Measurements from ENCODE around the gene PRR36. TPM values are rescaled to one million over a fixed set of nuclear protein-coding genes. Genes with fewer than 3 reads are reported as not detected.

PRR36 gene
- total RNA-seq, 2 experiments from 2014 or later = 0.17 TPM; not detected in 1

DNA sequence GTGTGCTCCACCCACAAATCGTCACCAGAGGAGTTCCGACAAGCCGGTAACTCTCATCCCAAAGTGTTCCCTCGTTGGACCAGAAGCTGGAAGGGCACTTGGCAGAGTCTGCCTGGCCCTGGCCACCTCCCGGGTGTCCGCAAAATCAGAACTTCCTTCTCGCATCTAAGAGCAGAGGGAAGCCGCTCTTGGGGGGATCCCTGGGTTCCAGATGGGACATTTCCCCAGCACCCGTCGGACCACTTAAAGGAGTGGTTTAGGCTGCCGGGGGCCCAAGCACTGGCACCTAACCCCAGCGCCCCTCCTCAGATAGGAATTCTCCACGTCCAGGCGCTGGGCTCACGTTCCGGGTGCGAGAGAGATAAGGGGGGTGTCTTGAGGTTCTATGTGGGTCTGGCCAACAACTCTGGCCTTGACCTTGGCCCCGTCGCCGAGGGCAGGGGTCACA, 28.6 kb upstream of the PRR36 start:
- TSS peak; percentile 82 for BruUV-seq (replicated peaks)
- ChIA-PET CTCF (ENCODE audit: unreplicated experiment) (no interaction called here), POLR2A (interaction anchor here (0.8 kb wide), 1 partner anchor 10 kb away, joined by 3 read pairs; no protein-coding TSS in a partner anchor)
- H4K20me1 ChIP-seq (ENCODE audit: insufficient read depth, low read length) = 0 out of 2 replicates have a peak, but pooled peaks cover 9% of the 10 kb centered on the region
- peak overlapping the region; percentile 74 for H3K4me3 ChIP-seq (ENCODE audit: low read depth, low read length, poor library complexity, severe bottlenecking)
- H3K79me2 ChIP-seq (ENCODE audit: insufficient read depth, low read depth, low read length) = peaks cover 22% of the 10 kb centered on the region
- peaks cover 13% of the 10 kb centered on the region; the same call in 1 of the 2 replicates for H3K36me3 ChIP-seq (ENCODE audit: insufficient read depth, low read length)
- intact Hi-C loops (cut with micrococcal nuclease; ENCODE audit: unreplicated experiment) = no loop called here
- peak overlapping the region; percentile 6 for H3K27ac ChIP-seq (ENCODE audit: low read depth, low read length, poor library complexity, severe bottlenecking)
- no peaks in the 10 kb centered on the region for H3K9me3 ChIP-seq (ENCODE audit: low read length)
- peak overlapping the region; percentile 75; the same call in 1 of the 2 replicates for H2AFZ ChIP-seq (ENCODE audit: low read length)
- DNase-seq (ENCODE audit: low spot score) = no peak
- H3K4me2 ChIP-seq (ENCODE audit: low read length) = peak overlapping the region; percentile 100
- H3K9me2 ChIP-seq (ENCODE audit: insufficient read depth, low read length) = no peaks in the 10 kb centered on the region
- TF ChIP-seq CTCF (conservative IDR thresholded peaks at IDR 0.05; ENCODE audit: low read length) (no peak), EZH2phosphoT487 (IDR thresholded peaks at IDR 0.05; ENCODE audit: borderline replicate concordance, low read depth, low read length) (no peak)
- H3K4me1 ChIP-seq (ENCODE audit: insufficient read depth, low read length, poor library complexity, severe bottlenecking) = peaks cover 19% of the 10 kb centered on the region

DNA sequence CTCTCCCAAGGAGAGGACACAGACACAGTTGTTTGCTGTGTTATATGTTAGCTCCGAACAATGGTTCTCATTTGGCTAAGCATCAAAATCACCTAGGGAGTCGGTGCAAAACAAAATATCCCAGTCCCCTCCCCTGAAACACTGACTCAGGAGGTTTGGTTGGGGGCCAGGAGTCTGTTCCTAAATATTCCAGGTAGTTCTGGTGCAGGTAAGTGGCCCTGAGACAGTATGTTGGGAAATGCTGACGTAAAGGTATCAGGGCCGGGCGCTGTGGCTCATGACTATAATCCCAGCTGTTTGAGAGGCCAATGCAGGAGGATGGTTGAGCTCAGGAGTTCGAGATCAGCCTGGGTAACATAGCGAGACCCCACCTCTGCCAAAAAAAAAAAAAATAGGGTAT, 27.1 kb upstream of the PRR36 start:
- ChIA-PET CTCF (ENCODE audit: unreplicated experiment) (no interaction called here), POLR2A (interaction anchor here (0.6 to 1.6 kb wide), 2 partner anchors 296 to 681 kb away, joined by 4 to 5 read pairs; no protein-coding TSS in a partner anchor)
- Histone ChIP-seq H2AFZ (ENCODE audit: low read length) (no peak overlapping the region), H3K79me2 (ENCODE audit: insufficient read depth, low read depth, low read length) (peaks cover 22% of the 10 kb centered on the region), H3K4me3 (ENCODE audit: low read depth, low read length, poor library complexity, severe bottlenecking) (no peak overlapping the region), H4K20me1 (ENCODE audit: insufficient read depth, low read length) (0 out of 2 replicates have a peak, but pooled peaks cover 9% of the 10 kb centered on the region), H3K4me1 (ENCODE audit: insufficient read depth, low read length, poor library complexity, severe bottlenecking) (peaks cover 19% of the 10 kb centered on the region), H3K36me3 (ENCODE audit: insufficient read depth, low read length) (peaks cover 8% of the 10 kb centered on the region; the same call in 1 of the 2 replicates), H3K9me3 (ENCODE audit: low read length) (no peaks in the 10 kb centered on the region), H3K4me2 (ENCODE audit: low read length) (no peak overlapping the region), H3K27ac (ENCODE audit: low read depth, low read length, poor library complexity, severe bottlenecking) (no peak overlapping the region), H3K9me2 (ENCODE audit: insufficient read depth, low read length) (no peaks in the 10 kb centered on the region)
- BruUV-seq (replicated peaks) = no TSS peak
- intact Hi-C loops (cut with micrococcal nuclease; ENCODE audit: unreplicated experiment) = no loop called here
- TF ChIP-seq CTCF (conservative IDR thresholded peaks at IDR 0.05; ENCODE audit: low read length) (no peak), EZH2phosphoT487 (IDR thresholded peaks at IDR 0.05; ENCODE audit: borderline replicate concordance, low read depth, low read length) (no peak)
- DNase-seq (ENCODE audit: low spot score) = no peak

DNA sequence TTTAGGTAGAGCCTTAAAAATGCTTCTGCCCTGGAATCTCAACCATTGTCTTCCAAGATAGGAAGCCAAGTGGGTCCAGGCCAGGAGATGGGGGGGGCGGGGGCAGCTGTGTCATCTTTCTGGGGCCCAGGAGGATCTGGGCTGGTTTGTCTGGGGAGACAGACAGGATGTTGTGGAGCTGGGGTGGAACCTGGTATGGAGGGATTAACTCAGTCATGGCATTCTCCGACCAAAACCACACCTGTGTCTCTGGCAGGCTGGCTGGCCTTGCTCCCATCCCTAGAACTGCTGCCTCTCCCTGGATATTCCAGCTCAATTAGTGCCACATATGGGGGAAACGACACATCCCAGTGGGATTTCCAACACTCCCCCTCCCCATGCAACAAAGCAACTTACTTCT, 26.7 kb upstream of the PRR36 start:
- H3K79me2 ChIP-seq (ENCODE audit: insufficient read depth, low read depth, low read length) = peaks cover 19% of the 10 kb centered on the region
- no peaks in the 10 kb centered on the region for H3K9me3 ChIP-seq (ENCODE audit: low read length)
- H3K27ac ChIP-seq (ENCODE audit: low read depth, low read length, poor library complexity, severe bottlenecking) = no peak overlapping the region
- no peak overlapping the region for H3K4me3 ChIP-seq (ENCODE audit: low read depth, low read length, poor library complexity, severe bottlenecking)
- DNase-seq (ENCODE audit: low spot score) = no peak
- H3K9me2 ChIP-seq (ENCODE audit: insufficient read depth, low read length) = no peaks in the 10 kb centered on the region
- POLR2A ChIA-PET = interaction anchor here (0.6 to 1.6 kb wide), 2 partner anchors 295 to 681 kb away, joined by 4 to 5 read pairs; no protein-coding TSS in a partner anchor
- peaks cover 4% of the 10 kb centered on the region; the same call in 1 of the 2 replicates for H3K36me3 ChIP-seq (ENCODE audit: insufficient read depth, low read length)
- peaks cover 19% of the 10 kb centered on the region for H3K4me1 ChIP-seq (ENCODE audit: insufficient read depth, low read length, poor library complexity, severe bottlenecking)
- no peak overlapping the region for H2AFZ ChIP-seq (ENCODE audit: low read length)
- no peak for TF ChIP-seq EZH2phosphoT487 (IDR thresholded peaks at IDR 0.05; ENCODE audit: borderline replicate concordance, low read depth, low read length)
- TF ChIP-seq CTCF (conservative IDR thresholded peaks at IDR 0.05; ENCODE audit: low read length) = no peak
- H4K20me1 ChIP-seq (ENCODE audit: insufficient read depth, low read length) = 0 out of 2 replicates have a peak, but pooled peaks cover 9% of the 10 kb centered on the region
- no TSS peak for BruUV-seq (replicated peaks)
- CTCF ChIA-PET (ENCODE audit: unreplicated experiment) = no interaction called here
- no peak overlapping the region for H3K4me2 ChIP-seq (ENCODE audit: low read length)
- intact Hi-C loops (cut with micrococcal nuclease; ENCODE audit: unreplicated experiment) = no loop called here

Data from OCI-LY7 (cell line).